ENCODE results near the gene SEC14L6. TPM values are rescaled to one million over a fixed set of nuclear protein-coding genes. Genes with fewer than 3 reads are reported as not detected.
A peak's percentile ranks its signal among the peaks of the same experiment; 100 is the strongest.

SEC14L6 gene
- total and polyA plus RNA-seq, 9 of the 15 experiments (the other 6 are each of a cell fraction or from before 2014, with no cell fraction given), result 0.29 to 6.1 (median 1.9) TPM

GRCh38 chr22:30485362-30485988 lies 61.1 kb downstream of the SEC14L6 start (continued):
- TF ChIP-seq RCOR1 (IDR thresholded peaks at IDR 0.05; ENCODE audit: borderline replicate concordance in 1 of 2, low read depth in 2 of 2, low read length in 2 of 2), result 0 out of 4 replicates have a peak, but pooled peaks of 1 of the 2 experiments have one; percentile 29
- TF ChIP-seq TEAD1 (CRISPR knock-in tag; IDR thresholded peaks at IDR 0.05), result no peak
- no peak for TF ChIP-seq HNRNPLL (IDR thresholded peaks at IDR 0.05; ENCODE audit: low read depth, low read length, poor library complexity, severe bottlenecking)
- TF ChIP-seq RFX7 (CRISPR knock-in tag; IDR thresholded peaks at IDR 0.05), result no peak
- peak; percentile 63; the same call in 1 of the 2 replicates for TF ChIP-seq XRCC5 (IDR thresholded peaks at IDR 0.05; ENCODE audit: low read depth, low read length)
- TF ChIP-seq ZNF780A (CRISPR knock-in tag; IDR thresholded peaks at IDR 0.05), result no peak
- TF ChIP-seq STAG1 (CRISPR knock-in tag; IDR thresholded peaks at IDR 0.05; ENCODE audit: borderline replicate concordance), result peak; percentile 75; the same call in 1 of the 2 replicates
- no peak for TF ChIP-seq TAF15 (IDR thresholded peaks at IDR 0.05; ENCODE audit: low read depth, low read length)
- no peak for TF ChIP-seq SNIP1 (IDR thresholded peaks at IDR 0.05; ENCODE audit: low read depth)
- no peak for TF ChIP-seq LCOR (CRISPR knock-in tag; IDR thresholded peaks at IDR 0.05)
- peak in 1 of 2 experiments; percentile 56; a peak in 2 of 4 replicates for TF ChIP-seq MAZ (CRISPR knock-in tag; conservative IDR thresholded peaks at IDR 0.05 in 1 of 2, IDR thresholded peaks at IDR 0.05 in 1 of 2)
- TF ChIP-seq SMAD2 (IDR thresholded peaks at IDR 0.05; ENCODE audit: low read depth, low read length), result no peak
- TF ChIP-seq JUND (IDR thresholded peaks at IDR 0.05; ENCODE audit: borderline replicate concordance, low read depth, low read length), result peak; percentile 13; the same call in 1 of the 2 replicates
- TF ChIP-seq JUND (tag; IDR thresholded peaks at IDR 0.05; ENCODE audit: borderline replicate concordance, low read depth, low read length), result no peak; the same call in 2 of the 3 replicates
- no peak for TF ChIP-seq CGGBP1 (CRISPR knock-in tag; IDR thresholded peaks at IDR 0.05)
